Progenitor cell of endocrine pancreas (in vitro differentiated cells): Measurements from ENCODE around the gene NTSR1. TPM values are rescaled to one million over a fixed set of nuclear protein-coding genes. Genes with fewer than 3 reads are reported as not detected.

Source experiments
- DNase-seq: peaks from one replicate; pipeline ENCODE4 v3.0.0; 2021; ENCODE audit warnings: low spot score; ENCODE audit not compliant: unreplicated experiment
- H3K27ac Mint-ChIP-seq: 2 replicates; pipeline ENCODE4 v1.8.0; 2021; ENCODE audit warnings: mild to moderate bottlenecking, moderate library complexity, mixed read lengths
- H3K27me3 Mint-ChIP-seq: 2 replicates; pipeline ENCODE4 v1.8.0; 2021; ENCODE audit warnings: mixed read lengths
- H3K36me3 Mint-ChIP-seq: 2 replicates; pipeline ENCODE4 v1.8.0; 2022; ENCODE audit warnings: mixed read lengths; ENCODE audit not compliant: insufficient read depth
- H3K4me1 Mint-ChIP-seq: 2 replicates; pipeline ENCODE4 v1.8.0; 2021; ENCODE audit warnings: low read depth, mixed read lengths
- H3K4me3 Mint-ChIP-seq: 2 replicates; pipeline ENCODE4 v1.8.0; 2021; ENCODE audit warnings: low read depth, mild to moderate bottlenecking, moderate library complexity, mixed read lengths
- H3K9me3 Mint-ChIP-seq: 2 replicates; pipeline ENCODE4 v1.8.0; 2021; ENCODE audit warnings: low read depth, mixed read lengths
- CTCF ChIP-seq: fragments of 200-600 bp; sonication (generic); IDR thresholded peaks from one replicate; pipeline ENCODE4 v1.5.0; 2021; ENCODE audit warnings: antibody characterized with exemption, mild to moderate bottlenecking; ENCODE audit not compliant: unreplicated experiment
- total RNA-seq: library from RNA; stranded (reverse); gene quantifications from 2 replicates; pipeline ENCODE4 v1.2.1, GENCODE V29; 2021

The NTSR1 gene
- total RNA-seq, 1 donor from 2014 or later = not detected

GRCh38 chr20:62802026-62802712 lies 93.5 kb downstream of the NTSR1 start:
- no peaks in the 10 kb centered on the region for H3K9me3 Mint-ChIP-seq
- H3K4me3 Mint-ChIP-seq = no peak overlapping the region
- H3K4me1 Mint-ChIP-seq = peaks cover 7% of the 10 kb centered on the region
- H3K27me3 Mint-ChIP-seq = peaks cover 11% of the 10 kb centered on the region
- no peak for TF ChIP-seq CTCF
- H3K36me3 Mint-ChIP-seq = peaks cover 16% of the 10 kb centered on the region
- DNase-seq = no peak
- H3K27ac Mint-ChIP-seq = no peak overlapping the region

- no peak for DNase-seq
- H3K27ac Mint-ChIP-seq = peak overlapping the region; percentile 86
- H3K36me3 Mint-ChIP-seq = peaks cover 12% of the 10 kb centered on the region
These were observed 95.5 kb downstream of the NTSR1 start for GRCh38 chr20:62804021-62804626.

GRCh38 chr20:62804627-62805154 lies 96.1 kb downstream of the NTSR1 start, which contains the start of gene OGFR:
OGFR (plus strand) TSS chr20:62804835; CDS start chr20:62804860, 25 bp downstream.
- Mint-ChIP-seq H3K27me3 (peaks cover 11% of the 10 kb centered on the region), H3K4me1 (peaks cover 5% of the 10 kb centered on the region), H3K27ac (peak within 1 kb of the TSS; percentile 86), H3K4me3 (peak within 1 kb of the TSS; percentile 85), H3K9me3 (no peaks in the 10 kb centered on the region), H3K36me3 (peaks cover 9% of the 10 kb centered on the region)
- no peak for DNase-seq
- no peak for TF ChIP-seq CTCF

More at GRCh38 chr20:62804021-62804626, 95.5 kb downstream of the NTSR1 start:
- H3K27me3 Mint-ChIP-seq = peaks cover 11% of the 10 kb centered on the region
- H3K4me1 Mint-ChIP-seq = peaks cover 5% of the 10 kb centered on the region
- peak overlapping the region; percentile 85 for H3K4me3 Mint-ChIP-seq
- no peak for TF ChIP-seq CTCF
- H3K9me3 Mint-ChIP-seq = no peaks in the 10 kb centered on the region

GRCh38 chr20:62805155-62805710 lies 96.6 kb downstream of the NTSR1 start:
- Mint-ChIP-seq H3K36me3 (peaks cover 6% of the 10 kb centered on the region), H3K4me1 (peaks cover 5% of the 10 kb centered on the region), H3K27ac (peak overlapping the region; percentile 73), H3K27me3 (peaks cover 11% of the 10 kb centered on the region), H3K9me3 (no peaks in the 10 kb centered on the region), H3K4me3 (peak overlapping the region; percentile 74)
- DNase-seq = no peak
- no peak for TF ChIP-seq CTCF

- DNase-seq = no peak
- TF ChIP-seq CTCF = no peak
- Mint-ChIP-seq H3K4me3 (peak overlapping the region; percentile 74), H3K36me3 (peaks cover 5% of the 10 kb centered on the region), H3K27me3 (peaks cover 11% of the 10 kb centered on the region), H3K9me3 (no peaks in the 10 kb centered on the region), H3K27ac (peak overlapping the region; percentile 73), H3K4me1 (peaks cover 5% of the 10 kb centered on the region)
These were observed 97.2 kb downstream of the NTSR1 start for GRCh38 chr20:62805711-62806382.
